Right renal pelvis (tissue), 4 donors: ENCODE measurements around the gene CLTC. TPM values are rescaled to one million over a fixed set of nuclear protein-coding genes. Genes with fewer than 3 reads are reported as not detected.

ENCODE experiments used
- DNase-seq, 4 donors: peaks; one replicate each; pipeline ENCODE4 v3.0.0-alpha.2; 2013; ENCODE audit warnings: low read depth in 4 of 4, low spot score in 3 of 4, missing footprints in 1 of 4
- polyA plus RNA-seq, 4 donors: library from polyadenylated mRNA; unstranded; fragments of 120-200 nt; gene quantifications; one replicate each; pipeline ENCODE4 v1.2.1, GENCODE V29; 2013; ENCODE audit not compliant: insufficient read length in 4 of 4

Gene CLTC
- polyA plus RNA-seq, 4 donors, result 283 to 318 (median 315) TPM

DNA sequence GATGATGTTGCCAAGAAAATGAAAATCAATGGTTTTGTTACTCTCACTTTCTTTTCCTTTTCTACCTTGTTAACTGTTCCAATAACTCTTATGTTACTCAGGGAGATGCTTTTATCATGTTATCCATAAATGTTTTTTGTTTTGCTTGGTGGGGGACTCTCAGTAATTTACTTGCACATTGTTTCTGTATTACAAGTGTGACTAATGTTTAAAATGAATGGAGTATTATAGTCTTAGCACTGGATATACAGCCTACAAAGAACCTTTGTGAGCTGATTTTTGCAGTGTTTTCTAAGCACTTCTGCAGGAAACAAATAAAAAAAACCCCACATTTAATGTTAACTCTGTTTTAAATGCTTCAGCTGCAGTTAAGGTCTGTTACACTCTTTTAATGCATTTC, 99.8 kb downstream of the CLTC start:
- DNase-seq, result no peak

DNA sequence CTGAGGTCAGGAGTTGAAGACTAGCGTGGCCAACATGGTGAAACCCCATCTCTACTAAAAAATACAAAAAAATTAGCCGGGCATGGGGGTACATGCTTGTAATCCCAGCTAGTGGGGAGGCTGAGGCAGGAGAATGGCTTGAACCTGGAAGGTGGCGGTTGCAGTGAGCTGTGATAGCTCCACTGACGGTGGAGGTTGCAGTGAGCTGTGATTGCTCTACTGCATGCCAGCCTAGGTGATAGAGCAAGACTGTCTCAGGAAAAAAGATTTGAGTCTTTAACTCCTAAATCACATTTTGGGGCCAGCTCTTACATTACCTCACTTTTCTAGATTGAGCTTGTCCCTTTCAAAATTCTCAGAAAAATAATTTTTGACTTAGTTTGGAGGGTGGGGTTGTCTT, 102.9 kb downstream of the CLTC start:
- no peak for DNase-seq

DNA sequence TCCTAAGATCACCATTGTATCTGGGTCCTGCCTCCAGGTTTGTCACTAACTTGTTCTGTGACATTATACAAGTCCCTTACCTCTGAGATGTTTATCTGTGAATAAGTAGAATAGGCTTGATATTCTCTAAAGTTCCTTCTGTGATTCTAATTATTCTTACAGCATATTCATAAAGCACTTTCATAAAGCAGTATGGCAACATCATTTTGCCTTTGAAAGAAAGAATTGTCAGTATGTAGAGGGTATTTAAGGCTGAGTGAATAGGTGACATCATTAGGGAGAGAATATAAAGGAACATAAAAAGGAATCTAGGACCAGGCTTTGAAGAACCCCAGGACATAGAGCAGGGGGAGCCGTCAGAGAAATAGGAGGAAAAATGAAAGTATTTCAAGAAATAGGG, 103.3 kb downstream of the CLTC start:
- DNase-seq, result no peak

DNA sequence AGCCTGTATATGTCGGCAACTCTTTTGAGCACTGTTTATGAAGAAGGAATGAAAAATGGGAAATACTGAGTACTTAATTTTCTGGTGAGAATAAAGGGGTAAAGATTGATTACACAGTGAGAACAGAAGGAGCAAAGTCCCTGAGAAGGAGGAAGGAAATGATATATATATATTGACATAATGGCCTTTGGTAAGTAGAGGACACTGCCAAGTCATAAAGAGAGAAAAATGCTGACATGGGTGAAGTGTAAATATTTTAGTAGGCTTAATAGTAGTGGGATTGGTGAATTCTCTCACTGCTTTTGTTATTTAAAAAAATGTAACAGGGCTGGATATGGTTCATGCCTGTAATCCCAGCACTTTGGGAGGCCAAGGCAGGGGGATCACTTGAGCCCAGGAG, 103.9 kb downstream of the CLTC start:
- no peak for DNase-seq

DNA sequence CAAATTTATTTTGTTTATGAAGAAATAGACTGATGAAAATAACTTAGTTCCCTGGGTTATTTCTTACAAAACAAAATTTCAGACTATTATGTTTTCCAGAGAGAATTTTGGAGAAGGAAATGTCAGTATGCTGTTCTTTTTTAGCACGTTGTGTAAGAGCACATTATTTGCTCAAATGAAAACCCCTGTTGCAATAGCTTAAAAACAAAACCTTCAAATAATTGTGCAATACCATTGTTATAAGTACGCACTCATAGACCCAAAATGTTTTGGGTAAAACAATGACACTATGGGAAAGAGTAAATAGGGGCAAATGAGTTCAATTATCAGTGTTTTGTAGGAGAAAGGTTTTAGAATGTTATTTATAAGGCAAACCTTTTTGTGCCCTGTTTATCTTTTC, 106.0 kb downstream of the CLTC start:
- no peak for DNase-seq

DNA sequence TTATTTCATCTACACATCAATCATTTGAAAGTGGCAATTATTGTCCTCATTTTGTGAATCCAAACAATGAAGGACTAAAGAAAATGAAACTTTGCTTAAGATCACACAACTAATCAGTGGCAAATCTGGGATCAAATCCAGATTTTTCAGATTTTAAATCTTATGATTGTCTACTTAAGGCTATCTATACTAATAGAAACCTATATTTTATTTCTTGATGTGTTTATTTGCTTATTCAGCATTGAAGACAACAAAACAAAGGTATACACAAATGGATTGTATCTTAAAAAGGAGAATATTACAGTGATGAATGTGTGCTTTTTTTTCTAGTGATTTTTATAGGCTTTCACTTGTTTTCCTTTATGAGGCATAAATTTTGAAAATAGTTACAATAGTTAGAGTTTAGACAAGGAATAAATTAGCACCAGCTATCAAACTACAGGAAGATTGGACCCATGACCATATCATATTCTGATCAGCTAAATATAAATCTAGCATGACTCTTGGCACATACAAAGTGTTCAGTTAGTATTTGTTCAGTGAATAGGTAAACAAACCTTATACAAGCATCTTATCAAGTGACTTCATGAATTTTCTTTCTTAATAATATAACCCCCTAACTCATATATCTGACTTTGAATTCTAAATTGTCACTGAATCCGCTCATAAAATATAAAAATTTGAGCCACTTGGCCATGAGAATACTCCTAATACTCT, 108.3 kb downstream of the CLTC start:
- DNase-seq, result no peak

DNA sequence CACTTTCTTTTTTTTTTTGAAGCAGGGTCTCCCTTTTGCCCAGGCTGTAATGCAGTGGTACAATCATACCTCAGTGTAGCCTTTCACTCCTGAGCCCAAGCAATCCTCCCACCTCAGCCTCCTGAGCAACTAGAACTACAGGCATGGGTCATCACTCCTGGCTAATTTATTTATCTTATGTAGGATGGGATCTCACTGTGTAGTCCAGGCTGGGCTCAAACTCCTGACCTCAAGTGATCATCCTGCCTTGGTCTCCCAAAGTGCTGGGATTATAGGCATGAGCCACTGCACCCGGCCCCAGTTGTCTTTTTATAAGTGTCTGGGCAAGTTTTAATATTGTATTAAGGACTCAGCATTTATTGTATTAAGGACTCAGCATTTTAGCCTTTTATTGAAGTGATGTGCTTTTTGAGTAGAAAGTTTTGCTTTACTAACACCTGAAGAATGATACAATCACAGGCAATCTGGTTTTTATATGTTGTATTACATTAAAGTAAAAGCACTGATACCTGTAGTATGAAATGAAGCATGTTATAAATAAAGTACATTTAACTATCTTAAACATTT, 110.7 kb downstream of the CLTC start:
- DNase-seq, result no peak

DNA sequence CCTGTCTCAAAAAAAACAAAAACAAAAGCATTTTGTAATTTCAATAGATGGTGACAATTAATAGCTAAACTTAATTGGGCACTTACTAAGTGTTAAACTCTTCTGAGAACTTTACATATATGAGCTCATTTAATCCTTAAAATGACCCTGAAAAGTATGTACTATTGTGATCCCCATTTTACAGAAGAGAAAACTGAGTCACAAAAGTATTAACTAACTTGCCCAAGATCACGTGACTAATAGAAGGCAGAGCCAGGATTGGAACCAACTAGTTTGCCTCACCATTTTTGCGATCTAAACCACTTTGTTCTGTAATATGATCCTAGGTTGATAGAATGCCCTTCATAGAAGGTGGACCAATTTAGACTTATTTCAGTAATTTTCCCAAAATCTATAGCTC, 114.0 kb downstream of the CLTC start:
- DNase-seq, result no peak

DNA sequence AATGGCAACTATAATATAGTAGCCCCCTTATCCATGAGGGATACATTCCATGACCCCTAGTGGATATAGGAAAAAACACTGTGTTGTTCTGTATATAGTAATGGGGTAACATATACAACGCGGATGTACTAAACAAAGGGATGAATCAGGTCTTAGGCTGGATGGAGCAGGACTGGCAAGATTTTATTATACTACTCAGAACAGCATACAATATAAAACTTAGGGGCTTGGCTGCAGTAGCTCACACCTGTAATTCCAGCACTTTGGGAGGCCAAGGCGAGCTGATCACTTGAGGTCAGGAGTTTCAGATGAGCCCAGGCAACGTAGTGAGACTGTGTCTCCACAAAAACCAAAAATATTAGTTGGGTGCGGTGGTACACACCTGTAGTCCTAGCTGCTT, 114.5 kb downstream of the CLTC start:
- DNase-seq, result no peak

DNA sequence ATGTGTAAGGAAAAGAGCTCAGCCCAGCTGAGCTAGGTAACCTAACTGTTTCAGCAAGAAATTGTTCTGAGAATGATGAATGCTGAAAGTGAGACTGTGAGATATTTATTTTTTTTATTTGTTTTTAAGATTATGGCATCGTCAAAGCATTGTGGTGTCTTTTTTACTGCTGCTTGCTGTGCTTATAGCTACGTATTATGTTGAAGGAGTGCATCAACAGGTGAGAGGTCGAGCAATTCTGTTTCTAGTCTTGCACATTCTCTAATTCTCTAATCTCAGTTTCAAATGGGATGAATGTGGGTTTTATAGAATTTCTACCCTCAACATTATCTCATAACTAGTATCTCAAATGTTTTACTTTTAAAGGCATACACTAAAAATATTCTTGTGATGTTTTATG, 117.6 kb downstream of the CLTC start:
- no peak for DNase-seq

DNA sequence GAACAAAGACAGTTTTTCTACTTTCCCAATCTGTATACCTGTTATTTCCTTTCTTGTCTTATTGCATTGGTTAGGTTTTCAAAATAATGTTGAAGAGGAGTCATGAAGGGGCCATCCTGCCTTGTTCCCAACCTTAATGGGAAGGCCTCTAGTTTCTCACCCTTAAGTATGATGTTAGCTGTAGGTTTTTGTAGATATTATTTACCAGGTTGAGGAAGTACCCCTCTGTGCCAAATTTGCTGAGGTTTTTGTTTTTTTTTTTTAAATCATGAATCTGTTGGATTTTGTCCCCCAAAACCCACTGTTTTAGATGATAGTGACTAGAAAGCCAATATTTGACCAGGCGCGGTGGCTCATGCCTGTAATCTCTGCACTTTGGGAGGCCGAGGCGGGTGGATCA, 124.1 kb downstream of the CLTC start:
- DNase-seq, result no peak

DNA sequence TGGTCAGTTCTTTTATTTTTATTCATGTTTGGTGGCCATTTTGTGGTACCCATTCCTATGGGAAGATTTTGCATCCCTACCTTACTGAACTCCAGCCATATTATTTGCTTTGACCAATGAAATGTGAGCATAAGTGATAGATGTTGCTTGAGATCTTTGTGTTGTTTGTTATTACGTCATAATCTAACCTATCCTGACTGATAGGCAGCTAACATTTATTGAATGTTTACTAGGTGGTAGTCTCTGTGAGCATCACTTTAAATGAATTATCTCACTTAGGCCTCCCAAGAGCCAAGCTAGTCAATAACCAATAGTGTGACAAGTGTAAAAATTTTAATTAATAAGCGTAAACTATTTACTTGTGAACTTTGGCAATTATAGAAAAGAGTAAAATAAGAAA, 125.3 kb downstream of the CLTC start:
- no peak for DNase-seq

Other genes with a start within 250 kb of the CLTC start
- 10 to 100 TPM; 78.9 to 96.9 (median 91.4) TPM for gene DHX40, start 54.3 kb upstream of the CLTC start, polyA plus RNA-seq
- 10 to 100 TPM; 23.8 to 26.5 (median 25.6) TPM for gene PTRH2, start 87.5 kb downstream of the CLTC start, polyA plus RNA-seq
- gene VMP1, start 87.8 kb downstream of the CLTC start, polyA plus RNA-seq, result 100 to 1,000 TPM in 3 of 4 donors, 10 to 100 TPM in 1; 95.0 to 113 (median 105) TPM